HT-29 (cell line): ENCODE measurements around the gene GPR137C. TPM values are rescaled to one million over a fixed set of nuclear protein-coding genes. Genes with fewer than 3 reads are reported as not detected.

Experiments
- DNase-seq: peaks from one replicate; pipeline ENCODE4 v3.0.0-alpha.2; 2015; ENCODE audit warnings: low spot score
- total RNA-seq: library from RNA; depleted of rRNA; stranded (reverse); fragments of >200 nt; shearing (Covaris generic); gene quantifications from 2 replicates; pipeline ENCODE4 v1.2.3, GENCODE V29; 2014; rRNA removed

GPR137C gene
- total RNA-seq, 1 experiment from 2014 or later = 0.48 TPM

GRCh38 chr14:52663850-52664249 is 111.2 kb downstream of the GPR137C start:
- no peak for DNase-seq

GRCh38 chr14:52678591-52678990 is 126.0 kb downstream of the GPR137C start:
- peak; percentile 61 for DNase-seq

GRCh38 chr14:52683985-52684520 is 131.4 kb downstream of the GPR137C start:
- no peak for DNase-seq

- DNase-seq = no peak
These were observed 133.5 kb downstream of the GPR137C start for GRCh38 chr14:52686176-52686575.

Other genes starting within 250 kb of the GPR137C start
- not detected in 2 replicates for gene PTGER2, start 238.5 kb upstream of the GPR137C start, total RNA-seq
- gene TXNDC16, start 331 bp upstream of the GPR137C start, total RNA-seq = 1.0 and 1.2 TPM in 2 replicates
- gene ERO1A, start 142.7 kb downstream of the GPR137C start, total RNA-seq = 58.8 and 62.2 TPM in 2 replicates
- gene PSMC6, start 154.4 kb downstream of the GPR137C start, total RNA-seq = 52.1 and 56.2 TPM in 2 replicates
- 2.8 and 3.1 TPM in 2 replicates for gene STYX, start 177.3 kb downstream of the GPR137C start, total RNA-seq
- gene GNPNAT1, start 238.8 kb downstream of the GPR137C start, total RNA-seq = 17.8 and 23.7 TPM in 2 replicates